Heart right ventricle (tissue), 16 donors: Measurements from ENCODE around the gene CMTM1. TPM values are rescaled to one million over a fixed set of nuclear protein-coding genes. Genes with fewer than 3 reads are reported as not detected.
A peak's percentile ranks its signal among the peaks of the same experiment; 100 is the strongest.

Experiments
- ATAC-seq, 8 donors: fragments of 200-7000 bp; cut with Tn5 transposase; one replicate each; pipeline ENCODE4 v1.9.1; 2020; ENCODE audit warnings: mild to moderate bottlenecking in 8 of 8, moderate library complexity in 8 of 8, moderate number of reproducible peaks in 1 of 8
- DNase-seq, 2 donors: peaks; one replicate each; pipeline ENCODE4 v3.0.0-alpha.2; 2020
- H3K27ac ChIP-seq, 10 donors: fragments of 200-600 bp; sonication (generic) in 2 of 10; one replicate each; pipeline versions ENCODE4 v1.5.0 to v1.8.0; 2020 to 2022; ENCODE audit warnings: mild to moderate bottlenecking in 3 of 10
- H3K27me3 ChIP-seq, 7 donors: fragments of 200-600 bp; one replicate each; pipeline ENCODE4 v1.8.0; 2021 to 2022; ENCODE audit warnings: mild to moderate bottlenecking in 2 of 7
- H3K36me3 ChIP-seq, 9 donors: fragments of 200-600 bp; sonication (generic) in 1 of 9; one replicate each; pipeline versions ENCODE4 v1.5.0 to v1.8.0; 2020 to 2022; ENCODE audit warnings: mild to moderate bottlenecking in 2 of 9
- H3K4me1 ChIP-seq, 9 donors: fragments of 200-600 bp; sonication (generic) in 1 of 9; one replicate each; pipeline versions ENCODE4 v1.5.0 to v1.8.0; 2020 to 2022; ENCODE audit warnings: mild to moderate bottlenecking in 4 of 9
- H3K4me3 ChIP-seq, 10 donors: fragments of 200-600 bp; sonication (generic) in 2 of 10; one replicate each; pipeline versions ENCODE4 v1.5.0 to v1.8.0; 2020 to 2022; ENCODE audit warnings: mild to moderate bottlenecking in 7 of 10, moderate library complexity in 2 of 10
- H3K9me3 ChIP-seq, 11 donors: fragments of 200-600 bp in 10 of 11; sonication (generic) in 2 of 11; one replicate each; pipeline versions ENCODE4 v1.5.0 to v1.8.0; 2013 to 2022; ENCODE audit warnings: mild to moderate bottlenecking in 2 of 11, control low read depth in 1 of 11, moderate library complexity in 1 of 11
- WGBS, 2 donors: extraction: QIAGEN DNeasy Blood & Tissue Kit; methylation state at CpG; one replicate each; pipeline ENCODE4 v1.1.7; 2013; ENCODE audit warnings: inconsistent platforms in 1 of 2; 5-methylcytosine and 5-hydroxymethylcytosine counted together
- intact Hi-C, 10 donors: fragments of 100-400 bp; cut with DNase I; formaldehyde crosslinking; loops; one replicate each; pipeline versions ENCODE4 v1.11.1 to v1.14.2; 2022
- polyA plus RNA-seq, 2 donors: library from polyadenylated mRNA; stranded (reverse); fragments of 200-250 nt; gene quantifications; one replicate each; pipeline ENCODE4 v1.2.3, GENCODE V29; 2013
- total RNA-seq, 10 donors: library from RNA; stranded (reverse); fragmentation: NEBNext Ultra II Directional in 3 of 10; extraction: Animal tissue kit (Norgen Biotek cat#: 25700) in 3 of 10; gene quantifications; one replicate each; pipeline versions ENCODE4 v1.2.1 to v1.2.4, GENCODE V29; 2021 to 2023
- TF ChIP-seq, protein P1 (sequence below), 9 donors: fragments of 200-600 bp; sonication (generic) in 2 of 9; IDR thresholded peaks; one replicate each; pipeline versions ENCODE4 v1.5.0 to v1.8.0; 2021 to 2022; ENCODE audit warnings: antibody characterized with exemption in 9 of 9, mild to moderate bottlenecking in 5 of 9, moderate library complexity in 1 of 9
- donor health status: Arrhythmogenic right ventricular cardiomyopathy.
- donor health status: ischemic (EF 13 %, LVEDD 7.1; RV severe dilation, severe dysfunction).
- donor health status: healthy with polysubstance abuse.
- donor health status: DM: no; HTN: yes; CAD: no.
- donor health status: DM: no; HTN: no; CAD: no.
- donor health status: ischemic (EF 25% LVEDD 6.9; RV normal size, moderate dysfunction).
- donor health status: ischemic (EF 25% LVEDD 5.7; RV mildly dilated, moderate dysfunction).
- donor health status: healthy.
- donor health status: DM: yes; HTN: yes; CAD: no.
- donor health status: Ischemic cardiomyopathy.
- donor health status: ischemic (EF 35%, LVEDD 5.7; RV mildly dilated, moderate dysfunction).
- donor health status: nonischemic (EF 11% LVEDD 7.7; RV severe dilation, severe dysfunction).
- donor health status: DM: yes; HTN: yes; CAD: no.
- donor health status: PGD.
- donor health status: ischemic (EF 29% LVEDD 5.4; RV normal size, mild dysfunction).
- donor health status: nonischemic (EF 23%, LVEDD 6.1; RV moderate dilation, normal function).

CMTM1 gene
- total and polyA plus RNA-seq, 12 donors, result 0.19 to 2.1 (median 0.95) TPM; not detected in 1

DNA sequence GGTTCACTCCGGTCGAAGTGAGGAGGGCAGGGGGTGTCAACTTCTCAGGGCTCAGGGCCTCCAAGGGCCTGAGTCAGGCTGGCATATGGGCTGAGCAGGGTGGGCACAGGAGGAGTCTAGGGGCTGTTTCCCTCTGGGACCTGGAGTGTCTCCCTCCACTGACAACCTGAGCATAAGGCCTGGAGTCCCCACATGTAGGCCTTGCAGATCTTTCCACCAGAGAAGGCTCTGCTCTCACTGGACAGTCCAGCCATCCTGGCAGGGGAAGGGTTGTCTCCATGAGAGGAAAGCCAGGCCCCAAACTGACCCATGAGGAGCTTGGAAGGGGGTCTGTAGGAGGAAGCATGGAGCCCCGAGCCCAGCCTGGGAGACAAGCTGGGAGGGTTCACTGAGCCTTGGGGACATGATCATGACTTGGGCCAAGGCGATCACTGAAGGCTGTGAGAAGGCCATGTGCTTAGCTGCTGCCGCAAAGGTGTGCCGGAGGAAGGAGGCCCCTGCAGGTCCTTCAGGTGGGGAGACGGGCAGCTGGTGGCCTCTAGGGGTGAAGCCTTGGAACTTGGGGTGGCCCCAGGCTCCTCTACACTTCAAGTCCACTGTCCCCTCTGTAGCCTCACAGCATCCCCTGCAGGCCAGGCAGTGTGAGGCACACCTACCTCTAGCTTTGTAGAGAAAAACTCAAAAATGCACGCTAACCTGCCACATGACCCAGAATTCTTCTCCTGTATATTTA lies 22.9 kb downstream of the CMTM1 start:
- Histone ChIP-seq H3K9me3 (peaks cover 0 to 3% (median 0%) of the 10 kb centered on the region in 11 donors), H3K27me3 (no peaks in the 10 kb centered on the region), H3K4me3 (no peak overlapping the region), H3K4me1 (peaks cover 0 to 50% (median 26%) of the 10 kb centered on the region in 9 donors), H3K27ac (no peak overlapping the region), H3K36me3 (no peaks in the 10 kb centered on the region)
- DNase-seq (peak; percentile 35 to 45), ATAC-seq (peak in 6 of 8 donors; percentile 69 to 87 (median 74))
- TF ChIP-seq, protein P1, sequence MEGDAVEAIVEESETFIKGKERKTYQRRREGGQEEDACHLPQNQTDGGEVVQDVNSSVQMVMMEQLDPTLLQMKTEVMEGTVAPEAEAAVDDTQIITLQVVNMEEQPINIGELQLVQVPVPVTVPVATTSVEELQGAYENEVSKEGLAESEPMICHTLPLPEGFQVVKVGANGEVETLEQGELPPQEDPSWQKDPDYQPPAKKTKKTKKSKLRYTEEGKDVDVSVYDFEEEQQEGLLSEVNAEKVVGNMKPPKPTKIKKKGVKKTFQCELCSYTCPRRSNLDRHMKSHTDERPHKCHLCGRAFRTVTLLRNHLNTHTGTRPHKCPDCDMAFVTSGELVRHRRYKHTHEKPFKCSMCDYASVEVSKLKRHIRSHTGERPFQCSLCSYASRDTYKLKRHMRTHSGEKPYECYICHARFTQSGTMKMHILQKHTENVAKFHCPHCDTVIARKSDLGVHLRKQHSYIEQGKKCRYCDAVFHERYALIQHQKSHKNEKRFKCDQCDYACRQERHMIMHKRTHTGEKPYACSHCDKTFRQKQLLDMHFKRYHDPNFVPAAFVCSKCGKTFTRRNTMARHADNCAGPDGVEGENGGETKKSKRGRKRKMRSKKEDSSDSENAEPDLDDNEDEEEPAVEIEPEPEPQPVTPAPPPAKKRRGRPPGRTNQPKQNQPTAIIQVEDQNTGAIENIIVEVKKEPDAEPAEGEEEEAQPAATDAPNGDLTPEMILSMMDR (IDR thresholded peaks at IDR 0.05), result peak in 8 of 9 donors; percentile 15 to 71 (median 53)
- WGBS, 2 donors, result 95 to 98% methylated on average over 8 of the region's 8 CpGs
- intact Hi-C loops, result no loop called here

DNA sequence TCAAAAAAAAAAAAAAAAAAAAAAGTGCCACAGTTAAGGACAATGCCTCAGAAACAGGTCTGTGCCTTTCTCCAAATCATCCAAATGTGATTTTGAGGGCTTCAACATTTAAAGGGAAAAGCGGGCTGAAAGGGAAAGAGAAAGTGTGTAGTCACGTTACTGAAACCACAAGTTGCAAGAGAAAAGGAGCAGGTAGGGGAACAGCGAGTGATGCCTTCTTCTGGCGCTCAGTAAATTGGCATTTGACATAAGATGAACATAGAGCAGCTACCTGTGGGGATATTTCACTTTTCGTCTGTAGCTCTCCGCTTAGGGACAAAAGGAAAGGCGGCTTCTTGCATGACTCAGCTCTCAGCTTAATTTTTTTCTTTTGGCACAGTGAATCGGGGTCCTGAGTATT lies 24.1 kb downstream of the CMTM1 start:
- TF ChIP-seq, protein P1 (IDR thresholded peaks at IDR 0.05), result no peak
- peak overlapping the region in 1 of 10 donors; percentile 41 for H3K27ac ChIP-seq
- ATAC-seq, result no peak
- no peaks in the 10 kb centered on the region for H3K36me3 ChIP-seq
- peaks cover 0 to 3% (median 0%) of the 10 kb centered on the region in 11 donors for H3K9me3 ChIP-seq
- no peaks in the 10 kb centered on the region for H3K27me3 ChIP-seq
- WGBS, 2 donors, result 86 to 88% methylated on average over 8 of the region's 8 CpGs
- peaks cover 0 to 46% (median 23%) of the 10 kb centered on the region in 9 donors for H3K4me1 ChIP-seq
- H3K4me3 ChIP-seq, result peak overlapping the region in 1 of 10 donors; percentile 4
- no peak for DNase-seq
- intact Hi-C loops, result loop anchor here in 1 of 10 donors (5.0 kb wide), 1 partner anchor 188 kb away; no protein-coding TSS in a partner anchor

DNA sequence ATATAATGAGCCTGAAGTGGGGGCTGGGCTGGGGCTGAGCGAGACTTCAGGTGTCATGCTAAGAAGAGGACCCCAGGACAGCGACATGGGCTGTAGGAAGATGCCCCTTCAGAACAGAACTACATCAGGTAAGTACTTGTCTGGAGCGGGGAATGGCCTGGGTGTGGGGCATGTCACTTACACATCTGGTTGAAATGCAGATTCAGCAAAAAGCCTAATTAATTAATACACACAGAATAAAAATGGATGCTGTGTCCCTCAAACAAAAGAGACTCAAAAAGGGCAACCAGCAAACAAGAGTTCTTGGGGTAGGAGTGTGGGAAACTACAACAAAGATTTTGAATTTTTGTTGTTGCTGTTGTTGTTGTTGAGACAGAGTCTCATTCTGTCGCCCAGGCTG lies 24.8 kb downstream of the CMTM1 start:
- peaks cover 0 to 39% (median 16%) of the 10 kb centered on the region in 9 donors for H3K4me1 ChIP-seq
- WGBS, 2 donors, result 90 to 96% methylated on average over 4 of the region's 4 CpGs
- ATAC-seq (no peak), DNase-seq (no peak)
- no peak overlapping the region for H3K27ac ChIP-seq
- TF ChIP-seq, protein P1 (IDR thresholded peaks at IDR 0.05), result no peak
- intact Hi-C loops, result loop anchor here in 1 of 10 donors (5.0 kb wide), 1 partner anchor 189 kb away; no protein-coding TSS in a partner anchor
- H3K9me3 ChIP-seq, result peaks cover 0 to 3% (median 0%) of the 10 kb centered on the region in 11 donors
- H3K27me3 ChIP-seq, result no peaks in the 10 kb centered on the region
- no peak overlapping the region for H3K4me3 ChIP-seq
- H3K36me3 ChIP-seq, result no peaks in the 10 kb centered on the region

DNA sequence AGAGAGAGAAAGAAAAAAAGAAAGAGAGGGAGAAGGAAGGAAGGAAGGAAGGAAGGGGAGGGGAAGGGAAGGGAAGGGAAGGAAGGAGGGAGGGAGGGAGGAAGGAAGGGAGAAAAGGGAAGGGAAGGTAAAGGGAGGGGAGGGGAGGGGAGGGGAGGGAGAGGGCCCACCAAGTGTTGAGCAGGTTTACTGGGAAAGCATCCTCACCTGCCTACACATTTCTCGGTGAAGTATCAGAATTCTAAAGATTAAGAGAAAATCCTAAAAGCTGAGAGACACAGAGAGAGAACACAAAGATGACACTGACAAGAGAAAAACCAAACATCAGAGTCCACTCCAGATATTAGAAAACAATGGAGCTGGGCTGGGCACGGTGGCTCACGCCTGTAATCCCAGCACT lies 26.0 kb downstream of the CMTM1 start:
- TF ChIP-seq, protein P1 (IDR thresholded peaks at IDR 0.05), result no peak
- H3K27ac ChIP-seq, result no peak overlapping the region
- H3K4me3 ChIP-seq, result no peak overlapping the region
- H3K27me3 ChIP-seq, result no peaks in the 10 kb centered on the region
- H3K36me3 ChIP-seq, result no peaks in the 10 kb centered on the region
- intact Hi-C loops, result loop anchor here in 1 of 10 donors (5.0 kb wide), 1 partner anchor 190 kb away; no protein-coding TSS in a partner anchor
- WGBS, 2 donors, result 87 to 90% methylated on average over 3 of the region's 3 CpGs
- DNase-seq, result no peak
- no peak for ATAC-seq
- peaks cover 0 to 3% (median 0%) of the 10 kb centered on the region in 11 donors for H3K9me3 ChIP-seq
- H3K4me1 ChIP-seq, result peaks cover 0 to 27% (median 6%) of the 10 kb centered on the region in 9 donors
